Measurements from ENCODE around the gene LAMP2. TPM values are rescaled to one million over a fixed set of nuclear protein-coding genes. Genes with fewer than 3 reads are reported as not detected.
"Not testable (repeated sequence)": the region's sequence is repeated elsewhere in the genome, so short reads cannot be mapped to it uniquely, and the experiment has no call there.

LAMP2 gene
- total RNA-seq, 6 experiments from 2014 or later: 86.3 to 235 (median 183) TPM

DNA sequence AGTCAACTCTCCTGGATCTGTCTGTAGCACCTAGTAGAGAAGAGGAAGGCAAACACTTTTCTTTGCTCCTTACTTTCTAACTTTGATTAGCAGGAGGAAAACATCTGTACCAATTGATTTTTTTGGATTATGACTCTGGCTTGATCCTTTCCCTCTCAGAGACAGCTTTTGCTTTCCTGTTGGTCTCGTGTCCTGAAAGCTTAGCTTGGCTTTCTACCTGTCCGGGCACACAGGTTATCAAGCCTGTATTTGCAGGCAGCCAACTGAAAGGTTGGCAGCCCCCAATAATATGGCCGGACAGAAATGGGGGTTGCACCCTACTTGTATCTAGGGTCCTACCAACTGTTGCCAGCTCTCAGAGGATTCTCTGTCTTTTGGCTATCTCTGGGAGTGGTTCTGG is 43.1 kb upstream of the LAMP2 start:
- WGBS (ENCODE audit: insufficient coverage, low coverage, low lambda C conversion rate, missing lambda C conversion rate): 11% methylated on average over 1 of the region's 3 CpGs
- Histone ChIP-seq H3K27ac (peak overlapping the region in 2 of 3 donors; percentile 31 to 79), H3K4me3 (no peak overlapping the region), H3K9me3 (no peaks in the 10 kb centered on the region), H3K27me3 (no peaks in the 10 kb centered on the region), H3K36me3 (no peaks in the 10 kb centered on the region), H3K4me1 (peaks cover 0 to 10% (median 0%) of the 10 kb centered on the region in 4 donors)
- intact Hi-C loops (cut with DNase I): no loop called here
- TF ChIP-seq, protein P1, sequence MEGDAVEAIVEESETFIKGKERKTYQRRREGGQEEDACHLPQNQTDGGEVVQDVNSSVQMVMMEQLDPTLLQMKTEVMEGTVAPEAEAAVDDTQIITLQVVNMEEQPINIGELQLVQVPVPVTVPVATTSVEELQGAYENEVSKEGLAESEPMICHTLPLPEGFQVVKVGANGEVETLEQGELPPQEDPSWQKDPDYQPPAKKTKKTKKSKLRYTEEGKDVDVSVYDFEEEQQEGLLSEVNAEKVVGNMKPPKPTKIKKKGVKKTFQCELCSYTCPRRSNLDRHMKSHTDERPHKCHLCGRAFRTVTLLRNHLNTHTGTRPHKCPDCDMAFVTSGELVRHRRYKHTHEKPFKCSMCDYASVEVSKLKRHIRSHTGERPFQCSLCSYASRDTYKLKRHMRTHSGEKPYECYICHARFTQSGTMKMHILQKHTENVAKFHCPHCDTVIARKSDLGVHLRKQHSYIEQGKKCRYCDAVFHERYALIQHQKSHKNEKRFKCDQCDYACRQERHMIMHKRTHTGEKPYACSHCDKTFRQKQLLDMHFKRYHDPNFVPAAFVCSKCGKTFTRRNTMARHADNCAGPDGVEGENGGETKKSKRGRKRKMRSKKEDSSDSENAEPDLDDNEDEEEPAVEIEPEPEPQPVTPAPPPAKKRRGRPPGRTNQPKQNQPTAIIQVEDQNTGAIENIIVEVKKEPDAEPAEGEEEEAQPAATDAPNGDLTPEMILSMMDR (IDR thresholded peaks at IDR 0.05): no peak
- TF ChIP-seq POLR2A (IDR thresholded peaks at IDR 0.05): no peak
- DNase-seq (no peak), ATAC-seq (peak; percentile 27 to 43 (median 41))

DNA sequence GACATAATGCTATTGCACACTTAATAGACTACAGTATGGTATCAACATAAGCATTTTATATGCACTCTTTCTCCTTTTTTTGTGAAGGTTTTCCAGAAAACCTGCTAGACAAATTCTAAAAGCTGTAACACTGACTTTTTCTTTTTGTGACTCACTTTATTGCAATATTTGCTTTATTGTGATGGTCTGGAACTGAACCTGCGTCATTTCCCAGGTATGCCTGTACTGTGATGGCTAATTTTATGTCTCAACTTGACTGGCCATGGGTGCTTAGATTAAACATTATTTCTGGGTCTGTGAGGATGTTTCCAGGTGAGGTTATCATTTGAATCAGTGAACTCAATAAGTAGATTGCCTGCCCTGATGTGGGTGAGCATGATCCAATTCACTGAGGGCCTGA is 35.5 kb upstream of the LAMP2 start:
- Histone ChIP-seq H3K27ac (no peak overlapping the region), H3K36me3 (no peaks in the 10 kb centered on the region), H3K9me3 (no peaks in the 10 kb centered on the region), H3K27me3 (no peaks in the 10 kb centered on the region), H3K4me3 (no peak overlapping the region), H3K4me1 (no peaks in the 10 kb centered on the region)
- no peak for DNase-seq
- WGBS (ENCODE audit: insufficient coverage, low coverage, low lambda C conversion rate, missing lambda C conversion rate): 73% methylated on average over 1 of the region's 1 CpG
- intact Hi-C loops (cut with DNase I): loop anchor here in 1 of 2 donors (10.0 kb wide), 1 partner anchor 160 kb away; no protein-coding TSS in a partner anchor
- peak in 1 of 4 donors; percentile 42 for ATAC-seq
- no peak for TF ChIP-seq POLR2A (IDR thresholded peaks at IDR 0.05)
- TF ChIP-seq, protein P1 (IDR thresholded peaks at IDR 0.05): no peak

DNA sequence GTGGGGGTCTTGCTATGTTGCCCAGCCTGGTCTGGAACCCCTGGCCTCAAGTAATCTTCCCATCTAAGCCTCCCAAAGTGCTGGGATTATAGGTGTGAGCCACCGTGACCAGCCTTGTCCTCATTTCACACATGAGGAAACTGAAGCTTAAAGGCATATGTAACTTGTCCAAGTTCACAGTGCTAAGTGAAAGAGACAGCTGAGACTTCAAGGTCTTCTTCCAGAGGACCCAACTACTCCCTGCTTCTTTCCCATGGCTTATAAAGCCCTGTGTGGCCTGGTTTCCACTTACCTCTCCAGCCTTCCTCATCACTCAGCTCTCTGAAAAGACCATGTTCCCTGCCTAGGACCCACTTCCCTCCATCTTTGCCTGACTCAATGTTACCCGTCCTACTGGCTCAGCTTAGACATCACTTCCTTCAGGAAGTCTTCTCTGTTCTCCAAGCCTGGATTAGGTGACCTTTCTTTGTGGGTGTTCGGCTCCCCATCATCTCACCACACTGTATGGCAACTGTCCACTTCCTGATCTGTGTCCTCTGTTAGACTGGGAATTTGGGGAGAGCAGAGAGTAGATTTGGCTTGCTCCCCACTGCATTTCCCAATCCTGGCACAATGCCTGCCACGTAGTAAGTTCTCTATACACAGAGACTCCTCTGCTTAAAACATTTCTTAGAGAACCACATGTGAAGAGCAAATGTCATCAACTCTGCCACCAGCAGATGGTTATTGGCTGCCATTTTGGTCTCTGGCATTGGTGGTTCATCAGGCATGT is 30.4 kb upstream of the LAMP2 start:
- TF ChIP-seq, protein P1 (IDR thresholded peaks at IDR 0.05): no peak
- peak; percentile 39 to 55 (median 40) for ATAC-seq
- WGBS (ENCODE audit: insufficient coverage, low coverage, low lambda C conversion rate, missing lambda C conversion rate): 35% methylated on average over 4 of the region's 4 CpGs
- intact Hi-C loops (cut with DNase I): loop anchor here in 1 of 2 donors (10.0 kb wide), 1 partner anchor 165 kb away; no protein-coding TSS in a partner anchor
- Histone ChIP-seq H3K9me3 (no peaks in the 10 kb centered on the region), H3K27me3 (no peaks in the 10 kb centered on the region), H3K4me1 (no peaks in the 10 kb centered on the region), H3K36me3 (no peaks in the 10 kb centered on the region), H3K27ac (no peak overlapping the region), H3K4me3 (no peak overlapping the region)
- DNase-seq: no peak

DNA sequence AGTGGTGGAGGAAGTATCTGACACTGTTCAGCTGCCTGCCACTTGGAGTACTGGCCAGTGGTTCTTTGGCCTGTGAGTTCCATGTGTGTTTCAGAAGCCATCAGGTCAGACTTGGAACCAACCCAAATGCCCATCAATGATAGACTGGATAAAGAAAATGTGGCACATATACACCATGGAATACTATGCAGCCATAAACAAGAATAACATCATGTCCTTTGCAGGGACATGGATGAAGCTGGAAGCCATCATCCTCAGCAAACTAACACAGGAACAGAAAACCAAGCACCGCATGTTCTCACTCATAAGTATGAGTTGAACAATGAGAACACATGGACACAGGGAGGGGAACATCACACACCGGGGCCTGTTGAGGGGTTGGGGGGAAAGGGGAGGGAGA is 21.0 kb upstream of the LAMP2 start:
- H3K36me3 ChIP-seq; H3K27me3 ChIP-seq; intact Hi-C loops (cut with DNase I); H3K4me1 ChIP-seq; H3K4me3 ChIP-seq; DNase-seq; H3K9me3 ChIP-seq; H3K27ac ChIP-seq; ATAC-seq: not testable (repeated sequence)
- 95% methylated on average over 2 of the region's 2 CpGs for WGBS (ENCODE audit: insufficient coverage, low coverage, low lambda C conversion rate, missing lambda C conversion rate)

DNA sequence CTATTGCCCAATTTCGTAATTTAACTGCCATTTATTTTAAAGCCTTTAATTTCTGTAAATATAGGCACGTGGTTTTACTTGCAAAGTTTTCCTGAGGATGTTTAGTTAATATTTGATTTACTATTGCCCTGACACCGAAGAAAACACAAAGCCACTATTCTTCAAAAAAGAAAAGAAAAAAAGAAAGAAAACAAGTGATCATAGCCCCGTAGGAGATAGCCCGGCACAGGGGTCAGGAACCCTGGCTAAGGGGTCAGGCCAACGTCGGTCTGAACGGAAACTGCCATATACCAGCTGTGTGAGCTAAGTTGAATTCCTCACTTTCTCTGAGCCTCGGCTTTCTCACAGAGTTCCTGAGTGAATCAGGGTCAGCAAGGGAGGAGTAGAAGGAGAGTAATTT is 17.7 kb upstream of the LAMP2 start:
- H3K4me3 ChIP-seq: no peak overlapping the region
- H3K4me1 ChIP-seq: peaks cover 0 to 8% (median 0%) of the 10 kb centered on the region in 4 donors
- WGBS (ENCODE audit: insufficient coverage, low coverage, low lambda C conversion rate, missing lambda C conversion rate): 26% methylated on average over 9 of the region's 9 CpGs

More for the DNA sequence above, 17.7 kb upstream of the LAMP2 start:
- DNase-seq: no peak
- Histone ChIP-seq H3K27ac (no peak overlapping the region), H3K9me3 (no peaks in the 10 kb centered on the region), H3K36me3 (no peaks in the 10 kb centered on the region), H3K27me3 (no peaks in the 10 kb centered on the region)
- intact Hi-C loops (cut with DNase I): no loop called here
- TF ChIP-seq POLR2A (IDR thresholded peaks at IDR 0.05): no peak
- TF ChIP-seq, protein P1 (IDR thresholded peaks at IDR 0.05): no peak
- ATAC-seq: peak in 1 of 4 donors; percentile 4

All from right lobe of liver (tissue), 6 donors.